Bronchial epithelial cell (primary cell): ENCODE results near the gene ARID3A. TPM values are rescaled to one million over a fixed set of nuclear protein-coding genes. Genes with fewer than 3 reads are reported as not detected.

ENCODE experiments used
- DNase-seq: peaks from one replicate; pipeline ENCODE4 v3.0.0-alpha.2; 2010; ENCODE audit warnings: low read depth
- FAIRE-seq: peaks from 2 replicates; lab custom pipeline; 2011; peaks lifted over from hg19 to GRCh38; lab: Jason Lieb, UNC
- H3K27me3 ChIP-seq: 2 replicates; pipeline ENCODE4 v1.5.1; 2011; ENCODE audit warnings: low read length; ENCODE audit not compliant: control insufficient read depth, insufficient read depth
- H3K36me3 ChIP-seq: 2 replicates; pipeline ENCODE4 v1.5.1; 2011; ENCODE audit warnings: low read length; ENCODE audit not compliant: control insufficient read depth, insufficient read depth
- H3K4me3 ChIP-seq: 2 replicates; pipeline ENCODE4 v1.5.1; 2011; ENCODE audit warnings: mild to moderate bottlenecking, low read depth, low read length, control low read depth
- CTCF ChIP-seq: IDR thresholded peaks from 2 replicates; pipeline ENCODE4 v1.5.1; 2011; ENCODE audit warnings: mild to moderate bottlenecking, moderate library complexity, low read length, control low read depth, inconsistent platforms; ENCODE audit not compliant: insufficient read depth, severe bottlenecking
- total RNA-seq: library from RNA; depleted of rRNA; stranded (reverse); fragments of >200 nt; gene quantifications from 2 replicates; pipeline ENCODE4 v1.2.1, GENCODE V29; 2014

ARID3A gene
- total RNA-seq, 1 donor from 2014 or later = 15.8 TPM

- TF ChIP-seq CTCF = no peak
- DNase-seq (no peak), FAIRE-seq (no peak)
- H3K4me3 ChIP-seq = no peak overlapping the region
- H3K27me3 ChIP-seq = no peaks in the 10 kb centered on the region
- peaks cover 23% of the 10 kb centered on the region for H3K36me3 ChIP-seq
These were observed 28.8 kb upstream of the ARID3A start for GRCh38 chr19:896999-897398.

GRCh38 chr19:897442-898039, 28.3 kb upstream of the ARID3A start:
- no peak overlapping the region for H3K4me3 ChIP-seq
- no peaks in the 10 kb centered on the region for H3K27me3 ChIP-seq
- H3K36me3 ChIP-seq = peaks cover 24% of the 10 kb centered on the region
- TF ChIP-seq CTCF = peak; percentile 9
- DNase-seq = no peak
- no peak for FAIRE-seq

- no peak for TF ChIP-seq CTCF
- no peak for FAIRE-seq
- DNase-seq = no peak
- Histone ChIP-seq H3K27me3 (no peaks in the 10 kb centered on the region), H3K4me3 (no peak overlapping the region), H3K36me3 (peaks cover 24% of the 10 kb centered on the region)
These were observed 27.2 kb upstream of the ARID3A start for GRCh38 chr19:898663-899062.

- H3K36me3 ChIP-seq = peaks cover 24% of the 10 kb centered on the region
- no peaks in the 10 kb centered on the region for H3K27me3 ChIP-seq
- TF ChIP-seq CTCF = no peak
- no peak for DNase-seq
- H3K4me3 ChIP-seq = no peak overlapping the region
- no peak for FAIRE-seq
These were observed 26.3 kb upstream of the ARID3A start for GRCh38 chr19:899336-900042.

- H3K36me3 ChIP-seq = peaks cover 24% of the 10 kb centered on the region
- no peak for DNase-seq
- no peak for TF ChIP-seq CTCF
- H3K4me3 ChIP-seq = no peak overlapping the region
- no peaks in the 10 kb centered on the region for H3K27me3 ChIP-seq
- FAIRE-seq = no peak
These were observed 25.9 kb upstream of the ARID3A start for GRCh38 chr19:900043-900301.
